Activated T-cell treated with anti-CD3 and anti-CD28 coated beads, Interleukin-2, amount 50 U/mL, for 72 hours (primary cell): ENCODE data around the gene DYRK1A. TPM values are rescaled to one million over a fixed set of nuclear protein-coding genes. Genes with fewer than 3 reads are reported as not detected.
A peak's percentile ranks its signal among the peaks of the same experiment; 100 is the strongest.

Source experiments
- ATAC-seq, 2 donors: fragments of 150-1000 bp; cut with Tn5 transposase; replicated peaks in 1 of 2; 2 replicates each; pipeline ENCODE4 v1.10.0; 2021; ENCODE audit warnings: moderate library complexity in 2 of 2, mild to moderate bottlenecking in 1 of 2
- DNase-seq, 2 donors: peaks; one replicate each; pipeline ENCODE4 v3.0.0; 2021 to 2022; ENCODE audit warnings: mixed read lengths in 1 of 2
- H3K27ac Mint-ChIP-seq: one replicate; pipeline ENCODE4 v1.8.0; 2022; ENCODE audit warnings: mild to moderate bottlenecking, moderate library complexity, mixed read lengths
- H3K27me3 Mint-ChIP-seq: one replicate; pipeline ENCODE4 v1.8.0; 2022; ENCODE audit warnings: low read depth, mixed read lengths
- H3K36me3 Mint-ChIP-seq, 2 donors: one replicate each; pipeline ENCODE4 v1.8.0; 2022; ENCODE audit warnings: mixed read lengths in 2 of 2, mild to moderate bottlenecking in 1 of 2; ENCODE audit not compliant: insufficient read depth in 2 of 2
- H3K4me1 Mint-ChIP-seq: one replicate; pipeline ENCODE4 v1.8.0; 2022; ENCODE audit warnings: low read depth, mixed read lengths
- H3K4me3 Mint-ChIP-seq, 2 donors: one replicate each; pipeline ENCODE4 v1.8.0; 2022; ENCODE audit warnings: mild to moderate bottlenecking in 2 of 2, mixed read lengths in 2 of 2, moderate library complexity in 2 of 2
- H3K9me3 Mint-ChIP-seq, 2 donors: one replicate each; pipeline ENCODE4 v1.8.0; 2022; ENCODE audit warnings: mixed read lengths in 2 of 2
- total RNA-seq, 2 donors: library from RNA; stranded (reverse); gene quantifications; one replicate each; pipeline ENCODE4 v1.2.3, GENCODE V29; 2022

The DYRK1A gene
- total RNA-seq, 2 donors from 2014 or later: 82.9 to 85.0 TPM

DNA sequence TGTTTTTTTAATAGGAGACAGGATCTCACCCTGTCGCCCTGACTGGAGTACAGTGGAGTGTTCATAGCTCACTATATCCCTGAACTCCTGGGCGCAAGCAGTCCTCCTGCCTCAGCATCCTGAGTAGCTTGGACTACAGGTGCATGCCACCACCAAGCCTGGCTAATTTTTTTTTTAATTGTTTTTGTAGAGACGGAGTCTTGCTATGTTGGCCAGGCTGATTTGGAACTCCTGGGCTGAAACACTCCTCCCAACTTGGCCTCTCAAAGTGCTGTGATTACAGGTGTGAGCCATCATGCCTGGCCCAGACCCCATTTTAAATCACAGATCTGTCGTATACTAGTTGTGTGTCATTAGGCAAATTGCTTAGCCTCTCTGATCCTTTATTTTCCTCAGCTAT is 161.1 kb downstream of the DYRK1A start:
- no peak overlapping the region for H3K27ac Mint-ChIP-seq
- H3K27me3 Mint-ChIP-seq: peaks cover 30% of the 10 kb centered on the region
- H3K4me1 Mint-ChIP-seq: no peaks in the 10 kb centered on the region
- DNase-seq (no peak), ATAC-seq (no peak)
- no peaks in the 10 kb centered on the region for H3K9me3 Mint-ChIP-seq
- H3K36me3 Mint-ChIP-seq: no peaks in the 10 kb centered on the region
- H3K4me3 Mint-ChIP-seq: no peak overlapping the region

GRCh38 chr21:37528150-37528937 is 161.8 kb downstream of the DYRK1A start:
- H3K27me3 Mint-ChIP-seq: peaks cover 32% of the 10 kb centered on the region
- H3K36me3 Mint-ChIP-seq: no peaks in the 10 kb centered on the region
- no peak overlapping the region for H3K27ac Mint-ChIP-seq

GRCh38 chr21:37529649-37530048 is 163.1 kb downstream of the DYRK1A start:
- DNase-seq: no peak
- no peak overlapping the region for H3K4me3 Mint-ChIP-seq
- no peak for ATAC-seq
- H3K27ac Mint-ChIP-seq: peak overlapping the region; percentile 57
- no peaks in the 10 kb centered on the region for H3K36me3 Mint-ChIP-seq
- H3K9me3 Mint-ChIP-seq: no peaks in the 10 kb centered on the region
- peaks cover 40% of the 10 kb centered on the region for H3K27me3 Mint-ChIP-seq
- H3K4me1 Mint-ChIP-seq: peaks cover 6% of the 10 kb centered on the region

More at GRCh38 chr21:37528150-37528937, 161.8 kb downstream of the DYRK1A start:
- ATAC-seq (no peak), DNase-seq (no peak)
- H3K9me3 Mint-ChIP-seq: no peaks in the 10 kb centered on the region
- H3K4me3 Mint-ChIP-seq: no peak overlapping the region
- H3K4me1 Mint-ChIP-seq: peaks cover 3% of the 10 kb centered on the region

DNA sequence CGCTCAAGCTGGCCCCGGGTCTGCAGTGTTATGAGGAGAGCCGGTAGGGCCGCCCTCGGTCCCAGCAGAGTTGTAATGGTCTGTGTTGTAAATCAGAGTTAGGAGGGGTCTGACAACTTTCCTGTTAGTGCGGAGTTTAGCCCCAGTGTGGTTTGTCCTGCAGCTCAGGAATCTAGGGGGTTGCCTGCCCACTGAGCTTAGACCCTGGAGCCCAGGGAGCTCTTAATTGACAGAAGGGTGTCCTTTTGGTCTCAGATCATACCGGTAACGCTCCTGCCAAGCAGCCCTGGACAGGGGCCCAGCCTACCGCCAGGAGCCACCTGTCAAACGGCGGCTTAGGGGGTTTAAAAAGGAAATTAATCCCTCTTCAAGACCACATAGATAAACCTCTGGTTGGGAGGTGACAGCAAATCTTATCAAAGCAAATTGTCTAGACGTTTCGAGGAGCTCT is 164.4 kb downstream of the DYRK1A start:
- no peak for DNase-seq
- H3K27ac Mint-ChIP-seq: no peak overlapping the region
- H3K27me3 Mint-ChIP-seq: peaks cover 52% of the 10 kb centered on the region
- peak in 1 of 2 donors; percentile 16 for ATAC-seq
- no peaks in the 10 kb centered on the region for H3K9me3 Mint-ChIP-seq
- H3K4me3 Mint-ChIP-seq: no peak overlapping the region
- H3K36me3 Mint-ChIP-seq: no peaks in the 10 kb centered on the region
- peaks cover 6% of the 10 kb centered on the region for H3K4me1 Mint-ChIP-seq

DNA sequence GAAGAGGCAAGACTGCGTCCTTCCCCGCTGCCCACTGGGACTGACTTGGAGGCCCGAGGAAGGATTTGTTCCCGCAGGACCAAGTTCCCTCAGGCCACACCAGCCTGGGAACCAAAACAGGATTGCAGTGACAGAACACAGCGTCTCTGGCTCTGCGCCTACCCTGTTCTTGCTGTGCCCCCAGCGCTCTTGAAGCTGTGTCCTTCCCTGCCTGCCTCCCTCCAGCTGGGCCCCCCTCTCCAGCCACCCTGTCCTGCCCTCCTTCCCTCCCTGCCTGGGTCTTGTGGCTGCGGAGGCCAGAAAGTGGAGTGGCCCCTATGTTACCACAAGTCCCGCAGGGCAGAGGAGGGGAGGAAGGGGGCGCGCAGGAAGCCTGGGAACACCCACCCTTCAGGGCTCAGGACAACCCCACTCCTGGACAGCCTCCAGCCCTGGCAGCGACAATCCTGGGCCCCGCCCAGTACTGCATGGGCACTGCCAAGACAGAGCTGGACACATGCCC is 164.9 kb downstream of the DYRK1A start:
- H3K27ac Mint-ChIP-seq: peak overlapping the region; percentile 45
- DNase-seq (no peak), ATAC-seq (peak in 1 of 2 donors; percentile 10)
- peaks cover 0 to 1% of the 10 kb centered on the region in 2 donors for H3K9me3 Mint-ChIP-seq
- H3K27me3 Mint-ChIP-seq: peaks cover 58% of the 10 kb centered on the region
- H3K36me3 Mint-ChIP-seq: peaks cover under 1 to 1% of the 10 kb centered on the region in 2 donors
- peaks cover 6% of the 10 kb centered on the region for H3K4me1 Mint-ChIP-seq
- no peak overlapping the region for H3K4me3 Mint-ChIP-seq

- Mint-ChIP-seq H3K36me3 (peaks cover 2 to 5% of the 10 kb centered on the region in 2 donors), H3K27me3 (peaks cover 65% of the 10 kb centered on the region), H3K27ac (no peak overlapping the region), H3K9me3 (peaks cover 0 to 6% of the 10 kb centered on the region in 2 donors), H3K4me3 (peak overlapping the region in 1 of 2 donors; percentile 45), H3K4me1 (peaks cover 6% of the 10 kb centered on the region)
- peak; percentile 78 to 85 for ATAC-seq
- DNase-seq: peak; percentile 52 to 62
Measured at GRCh38 chr21:37532868-37533780, 166.6 kb downstream of the DYRK1A start.

DNA sequence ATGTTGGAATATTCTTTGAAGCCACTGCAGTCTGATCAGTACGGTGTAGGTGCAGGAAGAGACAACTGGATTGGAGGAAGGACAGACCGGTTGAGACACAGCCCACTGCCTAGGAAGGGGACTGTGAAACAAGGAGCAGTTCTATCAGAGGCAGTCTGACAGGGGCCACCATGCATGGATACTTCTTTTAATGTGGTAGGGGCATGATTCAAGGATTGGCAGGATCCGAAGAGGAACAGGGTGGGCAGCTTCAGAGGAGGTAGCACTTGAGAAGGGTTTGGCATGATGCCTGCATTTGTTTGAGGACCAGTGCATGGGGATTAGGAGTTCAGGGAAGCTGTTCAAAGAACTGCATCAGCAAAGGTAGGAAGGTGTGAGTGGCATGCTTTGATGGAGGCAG is 167.9 kb downstream of the DYRK1A start:
- Mint-ChIP-seq H3K4me3 (no peak overlapping the region), H3K4me1 (peaks cover 6% of the 10 kb centered on the region), H3K9me3 (peaks cover 0 to 6% of the 10 kb centered on the region in 2 donors), H3K36me3 (peaks cover 2 to 5% of the 10 kb centered on the region in 2 donors), H3K27ac (no peak overlapping the region), H3K27me3 (peaks cover 73% of the 10 kb centered on the region)
- ATAC-seq (no peak), DNase-seq (no peak)

DNA sequence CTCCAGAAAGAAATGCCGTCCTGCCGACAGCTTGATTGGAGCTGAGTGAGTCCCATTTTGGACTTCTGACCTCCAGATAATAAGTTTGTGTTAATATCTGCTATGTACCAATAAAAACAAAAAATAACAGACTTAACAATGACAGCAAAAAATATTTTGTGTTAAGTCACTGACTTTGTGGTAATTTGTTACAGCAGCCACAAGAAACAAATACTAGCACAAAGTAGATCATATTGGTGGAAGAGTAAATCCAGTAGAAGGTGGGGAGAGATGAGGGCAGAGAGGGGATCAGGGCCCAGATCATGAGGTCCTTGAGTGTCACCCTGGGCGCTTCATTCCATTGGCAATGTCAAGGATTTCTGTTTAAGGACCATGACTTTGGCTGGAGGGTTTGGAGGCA is 168.6 kb downstream of the DYRK1A start:
- peaks cover 66% of the 10 kb centered on the region for H3K27me3 Mint-ChIP-seq
- DNase-seq: no peak
- no peak overlapping the region for H3K27ac Mint-ChIP-seq
- peaks cover 2 to 5% of the 10 kb centered on the region in 2 donors for H3K36me3 Mint-ChIP-seq
- H3K4me3 Mint-ChIP-seq: no peak overlapping the region
- no peak for ATAC-seq
- H3K9me3 Mint-ChIP-seq: peaks cover 0 to 6% of the 10 kb centered on the region in 2 donors
- peaks cover 6% of the 10 kb centered on the region for H3K4me1 Mint-ChIP-seq

DNA sequence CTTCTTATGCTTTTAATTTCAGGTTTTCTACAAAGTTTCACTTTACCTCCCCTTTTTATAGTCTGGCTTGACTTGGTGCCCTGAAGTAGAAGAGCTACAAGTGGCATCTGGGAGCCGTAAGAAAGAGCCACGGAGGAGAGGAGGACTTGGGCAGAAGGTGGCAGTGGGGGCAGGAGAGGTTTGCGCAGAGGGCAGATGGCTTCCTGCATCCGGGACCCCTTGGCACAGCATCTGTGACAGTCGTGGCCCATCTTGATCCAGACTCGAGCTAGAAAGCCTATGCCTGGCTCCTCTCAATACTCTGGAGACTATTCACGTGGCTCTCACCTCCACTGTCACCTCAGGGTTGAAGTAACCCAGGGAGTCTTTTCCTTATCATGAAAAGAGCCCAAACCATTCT is 169.1 kb downstream of the DYRK1A start:
- DNase-seq: no peak
- ATAC-seq: no peak

GRCh38 chr21:37536616-37537278 is 170.2 kb downstream of the DYRK1A start:
- Mint-ChIP-seq H3K4me3 (no peak overlapping the region), H3K4me1 (peaks cover 6% of the 10 kb centered on the region), H3K27me3 (peaks cover 55% of the 10 kb centered on the region), H3K27ac (peak overlapping the region; percentile 40), H3K36me3 (peaks cover 3 to 5% of the 10 kb centered on the region in 2 donors), H3K9me3 (peaks cover 5 to 9% of the 10 kb centered on the region in 2 donors)
- ATAC-seq (no peak), DNase-seq (no peak)

More for the DNA sequence above, 169.1 kb downstream of the DYRK1A start:
- H3K4me3 Mint-ChIP-seq: no peak overlapping the region
- H3K4me1 Mint-ChIP-seq: peaks cover 6% of the 10 kb centered on the region
- H3K36me3 Mint-ChIP-seq: peaks cover 2 to 5% of the 10 kb centered on the region in 2 donors
- peaks cover 0 to 6% of the 10 kb centered on the region in 2 donors for H3K9me3 Mint-ChIP-seq
- H3K27ac Mint-ChIP-seq: no peak overlapping the region
- H3K27me3 Mint-ChIP-seq: peaks cover 61% of the 10 kb centered on the region

GRCh38 chr21:37537391-37537996 is 170.9 kb downstream of the DYRK1A start:
- peaks cover 3 to 9% of the 10 kb centered on the region in 2 donors for H3K36me3 Mint-ChIP-seq
- no peak overlapping the region for H3K4me3 Mint-ChIP-seq
- DNase-seq (no peak), ATAC-seq (no peak)
- H3K9me3 Mint-ChIP-seq: peaks cover 7 to 14% of the 10 kb centered on the region in 2 donors
- H3K27me3 Mint-ChIP-seq: peaks cover 47% of the 10 kb centered on the region
- peaks cover 6% of the 10 kb centered on the region for H3K4me1 Mint-ChIP-seq
- H3K27ac Mint-ChIP-seq: no peak overlapping the region

DNA sequence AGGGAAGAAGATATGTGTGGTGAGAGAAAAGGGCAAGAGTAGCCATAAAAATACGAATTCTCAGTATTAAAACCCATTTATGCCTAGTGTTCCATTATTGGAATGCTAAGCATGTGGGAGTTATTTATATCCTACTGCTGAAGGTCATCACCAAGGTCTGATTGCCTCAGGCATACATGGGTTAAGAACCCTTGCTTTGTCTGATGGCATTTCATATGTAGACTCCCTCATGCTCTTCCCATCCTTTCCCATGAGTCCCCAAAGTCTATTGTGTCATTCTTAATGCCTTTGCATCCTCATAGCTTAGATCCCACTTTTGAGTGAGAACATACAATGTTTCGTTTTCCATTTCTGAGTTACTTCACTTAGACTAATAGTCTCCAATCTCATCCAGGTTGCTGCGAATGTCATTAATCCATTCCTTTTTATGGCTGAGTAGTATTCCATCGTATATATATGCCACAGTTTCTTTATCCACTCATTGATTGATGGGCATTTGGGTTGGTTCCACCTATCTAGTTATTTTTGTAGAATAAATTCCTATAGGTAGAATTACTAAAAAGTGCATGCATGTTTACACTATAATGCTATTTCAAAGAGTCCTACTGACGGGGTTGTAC is 172.5 kb downstream of the DYRK1A start:
- ATAC-seq (no peak), DNase-seq (no peak)
- H3K27ac Mint-ChIP-seq: no peak overlapping the region
- H3K4me3 Mint-ChIP-seq: no peak overlapping the region
- peaks cover 3 to 9% of the 10 kb centered on the region in 2 donors for H3K36me3 Mint-ChIP-seq
- peaks cover 9 to 16% of the 10 kb centered on the region in 2 donors for H3K9me3 Mint-ChIP-seq
- no peaks in the 10 kb centered on the region for H3K4me1 Mint-ChIP-seq
- H3K27me3 Mint-ChIP-seq: peaks cover 40% of the 10 kb centered on the region
